Measurements from ENCODE around the gene RAB10.

GRCh38 chr2:26119521-26119920 lies 85.6 kb downstream of the RAB10 start:
- TF ChIP-seq POLR2AphosphoS5 (IDR thresholded peaks at IDR 0.05; ENCODE audit: low read depth, low read length) = no peak
- no peak for TF ChIP-seq MAX (IDR thresholded peaks at IDR 0.05)
- TF ChIP-seq POLR2A (IDR thresholded peaks at IDR 0.05; ENCODE audit: borderline replicate concordance, extremely low read depth, insufficient read depth, insufficient read length) = no peak
- TF ChIP-seq EZH2phosphoT487 (IDR thresholded peaks at IDR 0.05; ENCODE audit: borderline replicate concordance) = no peak
- no peak for TF ChIP-seq EZH2 (IDR thresholded peaks at IDR 0.05)
- TF ChIP-seq ZBTB33 (IDR thresholded peaks at IDR 0.05; ENCODE audit: extremely low read depth, insufficient replicate concordance, low read length) = no peak
- no peak for TF ChIP-seq CTCF (IDR thresholded peaks at IDR 0.05 in 2 of 3, conservative IDR thresholded peaks at IDR 0.05 in 1 of 3; ENCODE audit: borderline replicate concordance in 1 of 3, insufficient read depth in 1 of 3, low read depth in 2 of 3, low read length in 2 of 3)
- no peak for TF ChIP-seq EGR1 (IDR thresholded peaks at IDR 0.05; ENCODE audit: low read depth)
- no peak for TF ChIP-seq JUND (IDR thresholded peaks at IDR 0.05)
- TF ChIP-seq ATF3 (IDR thresholded peaks at IDR 0.05) = no peak
- TF ChIP-seq ZNF274 (IDR thresholded peaks at IDR 0.05; ENCODE audit: low read depth, low read length) = no peak
- no peak for TF ChIP-seq CBX3 (IDR thresholded peaks at IDR 0.05; ENCODE audit: low read depth)
- no peak for TF ChIP-seq YY1 (IDR thresholded peaks at IDR 0.05; ENCODE audit: extremely low read depth, insufficient replicate concordance, low read depth, low read length)

Data from HCT116 (cell line).